ENCODE results near the gene ABCC8. TPM values are rescaled to one million over a fixed set of nuclear protein-coding genes. Genes with fewer than 3 reads are reported as not detected.

The ABCC8 gene
- total RNA-seq, 1 donor from 2014 or later: not detected

DNA sequence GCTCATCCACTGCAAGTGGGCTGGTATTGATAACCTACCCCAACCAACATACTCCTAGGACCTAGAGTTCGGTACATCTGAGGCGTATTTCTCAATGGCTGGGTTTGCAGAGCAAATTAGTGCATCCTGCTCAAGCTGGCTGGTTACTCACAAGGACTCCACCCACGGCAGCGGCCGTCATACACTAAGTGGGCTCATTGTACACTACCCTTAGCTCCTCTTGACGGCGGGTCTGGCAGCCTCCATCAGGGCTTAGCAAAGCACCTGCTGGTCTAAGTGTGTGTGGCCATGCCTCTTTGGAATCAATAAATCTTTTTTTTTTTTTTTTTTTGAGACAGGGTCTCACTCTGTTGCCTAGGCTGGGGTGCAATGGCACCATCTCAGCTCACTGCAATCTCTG, 68.0 kb downstream of the ABCC8 start:
- H3K4me3 ChIP-seq (ENCODE audit: low read depth, low read length): no peak overlapping the region
- no peak for DNase-seq (ENCODE audit: low read depth)
- TF ChIP-seq, protein P1, sequence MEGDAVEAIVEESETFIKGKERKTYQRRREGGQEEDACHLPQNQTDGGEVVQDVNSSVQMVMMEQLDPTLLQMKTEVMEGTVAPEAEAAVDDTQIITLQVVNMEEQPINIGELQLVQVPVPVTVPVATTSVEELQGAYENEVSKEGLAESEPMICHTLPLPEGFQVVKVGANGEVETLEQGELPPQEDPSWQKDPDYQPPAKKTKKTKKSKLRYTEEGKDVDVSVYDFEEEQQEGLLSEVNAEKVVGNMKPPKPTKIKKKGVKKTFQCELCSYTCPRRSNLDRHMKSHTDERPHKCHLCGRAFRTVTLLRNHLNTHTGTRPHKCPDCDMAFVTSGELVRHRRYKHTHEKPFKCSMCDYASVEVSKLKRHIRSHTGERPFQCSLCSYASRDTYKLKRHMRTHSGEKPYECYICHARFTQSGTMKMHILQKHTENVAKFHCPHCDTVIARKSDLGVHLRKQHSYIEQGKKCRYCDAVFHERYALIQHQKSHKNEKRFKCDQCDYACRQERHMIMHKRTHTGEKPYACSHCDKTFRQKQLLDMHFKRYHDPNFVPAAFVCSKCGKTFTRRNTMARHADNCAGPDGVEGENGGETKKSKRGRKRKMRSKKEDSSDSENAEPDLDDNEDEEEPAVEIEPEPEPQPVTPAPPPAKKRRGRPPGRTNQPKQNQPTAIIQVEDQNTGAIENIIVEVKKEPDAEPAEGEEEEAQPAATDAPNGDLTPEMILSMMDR (conservative IDR thresholded peaks at IDR 0.05; ENCODE audit: low read depth, low read length): no peak

DNA sequence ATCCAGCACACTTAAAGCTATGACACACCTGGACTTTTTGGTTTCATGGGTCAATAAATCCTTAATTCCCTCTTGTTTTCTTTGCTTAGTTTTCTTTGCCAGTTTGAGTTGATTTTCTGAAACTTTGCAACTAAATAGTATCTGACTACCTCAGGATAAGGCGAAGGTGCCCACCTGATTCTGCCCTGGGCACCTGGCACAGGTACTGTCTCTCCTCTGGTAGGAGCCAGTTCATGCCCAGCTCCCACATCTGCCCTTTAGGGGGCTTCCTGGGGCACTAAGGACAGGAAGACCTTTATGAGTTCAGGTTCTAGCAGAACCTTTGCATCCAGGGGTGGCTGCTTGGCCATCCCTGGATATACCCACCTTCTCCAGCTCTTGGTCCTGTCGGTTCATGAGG, 68.6 kb downstream of the ABCC8 start:
- TF ChIP-seq, protein P1 (conservative IDR thresholded peaks at IDR 0.05; ENCODE audit: low read depth, low read length): no peak
- DNase-seq (ENCODE audit: low read depth): no peak
- no peak overlapping the region for H3K4me3 ChIP-seq (ENCODE audit: low read depth, low read length)

DNA sequence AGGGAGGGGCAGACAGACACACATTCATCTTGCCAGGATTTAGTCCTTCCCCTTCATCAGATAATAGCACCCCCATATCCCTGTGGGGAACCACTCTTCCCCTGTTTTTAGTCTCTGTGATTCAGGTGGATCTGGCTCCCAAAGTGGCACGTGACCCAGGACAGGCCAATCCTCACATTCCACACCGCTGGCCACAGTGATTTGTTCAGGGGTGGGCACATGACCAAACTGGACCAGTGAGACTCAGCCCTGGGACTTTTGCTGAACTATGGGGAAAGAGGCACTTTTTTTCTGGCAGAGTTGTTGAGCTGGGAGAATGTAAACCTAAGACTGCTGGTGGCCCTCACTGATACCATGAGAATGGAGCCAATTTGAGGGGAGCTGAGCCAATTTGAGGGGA, 69.1 kb downstream of the ABCC8 start:
- H3K4me3 ChIP-seq (ENCODE audit: low read depth, low read length): no peak overlapping the region
- no peak for DNase-seq (ENCODE audit: low read depth)
- TF ChIP-seq, protein P1 (conservative IDR thresholded peaks at IDR 0.05; ENCODE audit: low read depth, low read length): no peak

DNA sequence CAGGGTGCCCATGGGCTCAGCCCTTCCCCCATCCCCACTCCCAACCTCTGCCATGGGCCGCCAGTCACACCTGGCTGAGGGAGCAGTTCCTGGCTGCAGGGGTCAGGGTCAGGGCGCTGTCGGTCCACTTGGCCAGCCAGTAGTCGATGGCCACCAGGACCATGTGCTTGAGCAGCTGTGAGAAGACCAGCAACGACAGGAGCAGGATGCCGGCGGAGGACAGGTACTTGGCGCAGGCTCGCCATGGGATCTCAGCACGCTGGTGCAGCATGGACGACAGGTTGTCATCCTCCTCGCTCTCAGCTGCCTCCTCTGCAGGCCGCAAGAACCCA, 69.9 kb downstream of the ABCC8 start:
- DNase-seq (ENCODE audit: low read depth): no peak
- H3K4me3 ChIP-seq (ENCODE audit: low read depth, low read length): no peak overlapping the region
- TF ChIP-seq, protein P1 (conservative IDR thresholded peaks at IDR 0.05; ENCODE audit: low read depth, low read length): no peak

DNA sequence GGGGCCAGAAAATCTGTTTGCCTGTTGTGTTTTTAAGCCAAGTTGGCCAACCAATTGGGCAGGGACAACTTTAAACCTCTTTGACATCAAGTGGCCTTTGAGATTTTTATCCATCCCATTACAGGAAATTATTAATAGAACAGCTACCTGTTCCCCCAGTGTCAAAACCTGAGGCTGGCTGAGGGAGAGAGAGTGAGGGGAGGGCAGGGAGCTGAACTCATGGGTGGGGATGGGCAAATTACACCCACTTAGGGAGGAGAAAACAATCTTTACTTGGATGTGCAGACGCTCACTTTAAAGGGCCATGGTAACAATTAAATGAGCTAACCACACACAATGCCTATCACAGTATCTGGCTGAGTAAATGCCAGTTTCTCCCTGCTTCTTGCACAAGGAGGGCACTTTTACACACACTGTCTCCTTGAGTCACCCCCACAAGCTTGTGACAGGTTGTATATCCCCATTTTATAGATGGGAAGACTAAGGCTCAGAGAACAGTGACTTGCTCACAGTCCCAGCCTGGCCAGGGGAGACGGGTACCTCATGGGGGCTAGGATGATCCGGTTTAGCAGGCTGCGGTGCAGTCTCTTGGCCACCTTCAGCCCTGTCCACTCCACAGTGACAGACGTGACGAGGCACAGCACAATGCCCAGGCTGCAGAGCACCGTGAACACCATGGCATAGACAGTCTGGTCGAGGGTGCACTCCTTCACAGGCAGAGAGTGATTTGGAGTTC, 70.4 kb downstream of the ABCC8 start:
- H3K4me3 ChIP-seq (ENCODE audit: low read depth, low read length): no peak overlapping the region
- DNase-seq (ENCODE audit: low read depth): no peak
- TF ChIP-seq, protein P1 (conservative IDR thresholded peaks at IDR 0.05; ENCODE audit: low read depth, low read length): no peak

DNA sequence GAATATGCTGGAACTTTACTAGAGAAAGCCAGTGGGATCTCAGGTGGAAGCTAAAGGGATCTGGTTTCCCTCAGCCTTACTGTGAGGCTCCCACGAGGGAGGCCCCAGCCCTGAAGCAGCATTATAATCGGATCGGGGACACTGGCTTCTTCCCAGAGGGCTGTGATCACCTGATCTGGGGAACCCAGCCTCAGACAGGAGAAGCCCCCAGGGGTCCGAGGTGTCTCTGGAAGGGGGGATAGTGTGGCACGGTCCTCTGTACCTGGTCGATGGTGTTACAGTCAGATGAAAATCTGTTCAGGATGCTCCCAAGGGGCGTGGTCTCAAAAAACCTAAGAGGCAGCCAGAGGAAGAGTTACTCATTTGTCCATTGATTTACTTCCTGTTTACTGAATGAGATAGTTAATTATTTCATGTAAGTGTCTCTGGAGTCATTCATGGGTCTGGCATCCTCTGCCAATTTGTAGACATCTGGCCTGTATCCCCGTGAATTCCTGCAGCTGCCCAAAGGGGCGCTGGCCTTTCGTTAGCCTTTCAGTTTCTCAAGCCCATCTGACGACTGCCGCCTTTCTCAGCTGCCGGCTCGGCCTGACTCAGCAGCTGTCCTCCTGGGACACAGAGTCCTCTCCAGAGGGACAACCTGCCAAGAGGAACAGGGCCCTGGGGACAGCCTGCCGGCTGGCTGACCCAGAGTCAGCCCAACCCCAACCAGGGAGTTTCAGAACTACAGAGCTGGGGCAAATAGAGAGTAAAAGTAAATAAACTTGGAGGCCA, 71.2 kb downstream of the ABCC8 start:
- peak; percentile 56 for DNase-seq (ENCODE audit: low read depth)
- TF ChIP-seq, protein P1 (conservative IDR thresholded peaks at IDR 0.05; ENCODE audit: low read depth, low read length): peak; percentile 41

More for the DNA sequence above, 71.2 kb downstream of the ABCC8 start:
- no peak overlapping the region for H3K4me3 ChIP-seq (ENCODE audit: low read depth, low read length)

All from epithelial cell of proximal tubule (primary cell).